Ovary (tissue), 9 donors: ENCODE data around the gene DNAAF5. TPM values are rescaled to one million over a fixed set of nuclear protein-coding genes. Genes with fewer than 3 reads are reported as not detected.

ENCODE experiments used
- DNase-seq, 5 donors: peaks; one replicate each; pipeline ENCODE4 v3.0.0-alpha.2; 2019 to 2020
- H3K27ac ChIP-seq, 2 donors: fragments of 200-600 bp; one replicate each; pipeline versions ENCODE4 v1.5.1 to v1.8.0; 2019 to 2022
- H3K27me3 ChIP-seq: fragments of 200-600 bp; one replicate; pipeline ENCODE4 v1.8.0; 2022
- H3K36me3 ChIP-seq: fragments of 200-600 bp; sonication (generic); one replicate; pipeline ENCODE4 v1.5.1; 2019
- H3K4me1 ChIP-seq: one replicate; pipeline ENCODE4 v1.8.1; 2013; ENCODE audit warnings: mild to moderate bottlenecking, moderate library complexity; ENCODE audit not compliant: insufficient read depth
- H3K4me3 ChIP-seq: fragments of 200-600 bp; sonication (generic); one replicate; pipeline ENCODE4 v1.5.1; 2017
- H3K9me3 ChIP-seq, 2 donors: fragments of 200-600 bp in 1 of 2; sonication (generic) in 1 of 2; one replicate each; pipeline versions ENCODE4 v1.5.1 to v1.8.1; 2013 to 2019; ENCODE audit warnings: mild to moderate bottlenecking in 1 of 2, moderate library complexity in 1 of 2
- CTCF ChIP-seq, 3 donors: fragments of 450-650 bp in 2 of 3; fragments of 200-600 bp in 1 of 3; IDR thresholded peaks; one replicate each; pipeline versions ENCODE4 v1.5.1 to v1.8.0; 2016 to 2022; ENCODE audit warnings: antibody characterized with exemption in 3 of 3, mild to moderate bottlenecking in 1 of 3
- EP300 ChIP-seq: sonication (generic); formaldehyde crosslinking; IDR thresholded peaks from one replicate; pipeline ENCODE4 v1.6.1; 2017; ENCODE audit warnings: antibody characterized with exemption
- POLR2A ChIP-seq: fragments of 450-650 bp; IDR thresholded peaks from one replicate; pipeline ENCODE4 v1.6.1; 2017; ENCODE audit warnings: antibody characterized with exemption, mild to moderate bottlenecking, moderate library complexity
- WGBS, 3 donors: extraction: QIAGEN DNeasy Blood & Tissue Kit in 1 of 3; methylation state at CpG; one replicate each; pipeline versions ENCODE4 v1.1.5 to v1.1.7; 2013 to 2017; 5-methylcytosine and 5-hydroxymethylcytosine counted together
- intact Hi-C, 4 donors: fragments of 100-400 bp; cut with DNase I; formaldehyde crosslinking; loops; one replicate each; pipeline versions ENCODE4 v1.11.0 to v1.15.1; 2022 to 2023
- polyA plus RNA-seq, 2 donors: library from polyadenylated mRNA; stranded (reverse); fragments of 200-250 nt in 1 of 2; fragments of 350-450 nt in 1 of 2; fragmentation: Illumina TruSeq in 1 of 2; extraction: RNeasy Lipid Tissue Mini Kit (QIAGEN cat#74804) in 1 of 2; gene quantifications; one replicate each; pipeline ENCODE4 v1.2.3, GENCODE V29; 2013 to 2014
- total RNA-seq, 7 donors: library from RNA; depleted of rRNA in 2 of 7; stranded (reverse); fragments of >200 nt in 2 of 7; fragmentation: NEBNext Ultra II Directional in 3 of 7; extraction: Animal tissue kit (Norgen Biotek cat#: 25700) in 3 of 7; gene quantifications; one replicate each; pipeline versions ENCODE4 v1.1.0 to v1.2.4, GENCODE V29; 2016 to 2023
- donor health status: DM: no; HTN: no; CAD: no; lungs with moderate emphysema.
- donor health status: DM: no; HTN: no; CAD: no.
- donor health status: Bipolar disorder and iron deficiency.
- donor health status: DM: yes; HTN: yes; CAD: no.
- donor health status: DM: no; HTN: no; CAD: no.
- donor health status: DM: yes; HTN: yes; CAD: no.

DNAAF5 gene
- total and polyA plus RNA-seq, 9 donors = 12.9 to 41.0 (median 21.3) TPM

GRCh38 chr7:681551-682307, 44.8 kb upstream of the DNAAF5 start:
- no peak overlapping the region for H3K27ac ChIP-seq
- TF ChIP-seq POLR2A (no peak), CTCF (IDR thresholded peaks at IDR 0.05) (no peak), EP300 (no peak)
- no peaks in the 10 kb centered on the region for H3K27me3 ChIP-seq
- H3K9me3 ChIP-seq = no peaks in the 10 kb centered on the region
- no peaks in the 10 kb centered on the region for H3K36me3 ChIP-seq
- intact Hi-C loops = no loop called here
- WGBS, 3 donors = 92 to 97% (median 95%) methylated on average over 13 of the region's 13 CpGs
- no peaks in the 10 kb centered on the region for H3K4me1 ChIP-seq
- DNase-seq = peak in 1 of 5 donors; percentile 22
- no peak overlapping the region for H3K4me3 ChIP-seq

- 94 to 95% (median 95%) methylated on average over 11 of the region's 11 CpGs for WGBS, 3 donors
- peak in 1 of 5 donors; percentile 29 for DNase-seq
Observed at GRCh38 chr7:682810-683209, 43.7 kb upstream of the DNAAF5 start.

DNA sequence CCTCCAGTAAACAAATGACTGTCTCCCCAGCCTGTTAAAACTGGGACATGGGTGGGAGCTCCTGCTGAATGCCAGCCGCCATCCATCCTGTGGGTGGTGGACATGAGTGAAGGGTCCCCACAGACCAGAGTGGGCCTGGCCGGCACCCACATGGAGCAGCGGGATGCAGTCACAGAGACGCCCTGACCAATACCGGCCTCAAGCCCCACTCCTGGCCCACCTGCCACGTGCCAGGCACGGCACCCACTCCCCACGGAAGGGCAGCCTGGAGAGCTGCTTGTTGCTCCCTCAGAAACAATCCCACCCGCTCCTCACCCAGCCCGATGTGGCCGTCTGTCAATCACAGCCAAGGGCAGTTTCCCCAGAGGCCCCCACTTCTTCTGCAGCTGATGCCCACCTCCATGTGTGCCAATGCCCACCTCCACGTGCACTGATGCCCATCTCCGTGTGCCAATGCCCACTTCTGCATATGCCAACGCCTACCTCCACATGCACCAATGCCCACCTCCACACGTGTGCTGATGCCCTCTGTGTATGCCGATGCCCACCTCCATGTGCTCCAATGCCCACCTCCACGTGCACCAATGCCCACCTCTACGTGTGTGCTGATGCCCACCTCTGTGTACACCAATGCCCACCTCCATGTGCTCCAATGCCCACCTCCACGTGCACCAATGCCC, 42.8 kb upstream of the DNAAF5 start:
- Histone ChIP-seq H3K4me1 (no peaks in the 10 kb centered on the region), H3K27me3 (no peaks in the 10 kb centered on the region), H3K27ac (no peak overlapping the region), H3K4me3 (no peak overlapping the region), H3K9me3 (peaks cover 0 to 5% of the 10 kb centered on the region in 2 donors), H3K36me3 (no peaks in the 10 kb centered on the region)
- intact Hi-C loops = no loop called here
- peak in 2 of 5 donors; percentile 10 to 25 for DNase-seq
- no peak for TF ChIP-seq CTCF (IDR thresholded peaks at IDR 0.05)
- 94 to 98% (median 97%) methylated on average over 16 to 19 of the region's 19 CpGs for WGBS, 3 donors

More at GRCh38 chr7:682810-683209, 43.7 kb upstream of the DNAAF5 start:
- Histone ChIP-seq H3K4me3 (no peak overlapping the region), H3K27ac (no peak overlapping the region), H3K27me3 (no peaks in the 10 kb centered on the region), H3K4me1 (no peaks in the 10 kb centered on the region), H3K9me3 (no peaks in the 10 kb centered on the region), H3K36me3 (no peaks in the 10 kb centered on the region)
- intact Hi-C loops = no loop called here
- TF ChIP-seq EP300 (no peak), CTCF (IDR thresholded peaks at IDR 0.05) (no peak), POLR2A (no peak)

GRCh38 chr7:684416-684815, 42.1 kb upstream of the DNAAF5 start:
- 91 to 96% (median 95%) methylated on average over 9 of the region's 9 CpGs for WGBS, 3 donors
- Histone ChIP-seq H3K4me1 (no peaks in the 10 kb centered on the region), H3K27ac (no peak overlapping the region), H3K36me3 (no peaks in the 10 kb centered on the region), H3K27me3 (no peaks in the 10 kb centered on the region), H3K4me3 (no peak overlapping the region), H3K9me3 (peaks cover 0 to 5% of the 10 kb centered on the region in 2 donors)
- intact Hi-C loops = no loop called here
- DNase-seq = peak in 1 of 5 donors; percentile 10
- TF ChIP-seq EP300 (no peak), POLR2A (no peak), CTCF (IDR thresholded peaks at IDR 0.05) (no peak)
